Stimulated activated CD4-positive, alpha-beta T cell treated with anti-CD3 and anti-CD28 coated beads, Interleukin-1b, Interleukin-23, amount 100 ng/mL, for 48 hours (primary cell): ENCODE measurements around the gene AP5M1.
A peak's percentile ranks its signal among the peaks of the same experiment; 100 is the strongest.
"Not testable (repeated sequence)": the region's sequence is repeated elsewhere in the genome, so short reads cannot be mapped to it uniquely, and the experiment has no call there.

Source experiments
- DNase-seq: peaks from one replicate; pipeline ENCODE4 v3.0.0-alpha.2; 2020

AP5M1 gene

GRCh38 chr14:57291692-57292647 lies 23.2 kb downstream of the AP5M1 start:
- no peak for DNase-seq

DNA sequence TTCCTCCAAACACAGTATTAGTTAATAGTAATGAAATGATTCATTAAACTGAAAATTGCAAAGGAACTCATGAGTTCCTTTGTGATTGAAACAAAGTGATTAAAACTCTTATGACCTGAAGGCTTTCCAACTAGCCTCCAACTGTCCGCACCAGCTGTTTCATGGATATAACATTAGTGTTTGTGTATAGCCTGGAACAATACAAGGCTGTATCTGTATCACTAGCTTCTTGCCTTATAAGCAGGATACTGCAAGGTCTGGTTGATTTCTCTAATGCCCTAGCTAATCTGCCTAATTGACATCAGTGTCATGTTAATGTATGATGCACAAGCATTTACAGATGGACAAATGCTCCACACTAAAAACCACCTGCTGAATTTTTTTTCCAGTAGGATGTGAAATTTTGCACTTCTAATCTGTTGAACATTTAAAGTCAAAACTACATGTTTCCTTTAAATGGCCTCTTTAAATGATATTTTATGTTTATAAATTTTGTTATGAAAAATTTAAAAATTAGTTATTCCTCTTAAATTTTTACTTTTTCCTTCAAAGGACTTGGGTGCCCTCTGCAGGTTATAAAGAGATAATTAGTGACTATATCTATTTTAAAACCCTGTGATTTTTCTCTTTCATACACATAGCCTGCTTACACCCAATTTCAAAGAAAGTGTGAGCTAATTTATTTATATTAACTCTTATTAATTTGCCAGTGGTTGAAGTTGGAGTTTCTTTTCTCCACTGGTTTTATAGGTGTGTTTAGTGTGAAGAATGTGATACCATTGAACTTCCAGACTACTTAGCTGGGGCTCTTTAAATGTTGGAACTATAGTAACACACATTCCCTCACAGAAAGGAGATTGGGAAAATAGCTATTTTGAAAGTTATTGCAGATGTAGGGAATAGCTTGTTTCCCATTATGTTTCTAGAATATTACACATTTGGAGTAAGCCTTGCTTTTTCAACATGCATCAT lies 25.4 kb downstream of the AP5M1 start:
- no peak for DNase-seq

- no peak for DNase-seq
Measured at GRCh38 chr14:57295239-57295638, 26.5 kb downstream of the AP5M1 start.

- DNase-seq: no peak
Measured at GRCh38 chr14:57297852-57298251, 29.1 kb downstream of the AP5M1 start.

- no peak for DNase-seq
Measured at GRCh38 chr14:57299511-57299910, 30.7 kb downstream of the AP5M1 start.

- no peak for DNase-seq
Measured at GRCh38 chr14:57302883-57303282, 34.1 kb downstream of the AP5M1 start.

DNA sequence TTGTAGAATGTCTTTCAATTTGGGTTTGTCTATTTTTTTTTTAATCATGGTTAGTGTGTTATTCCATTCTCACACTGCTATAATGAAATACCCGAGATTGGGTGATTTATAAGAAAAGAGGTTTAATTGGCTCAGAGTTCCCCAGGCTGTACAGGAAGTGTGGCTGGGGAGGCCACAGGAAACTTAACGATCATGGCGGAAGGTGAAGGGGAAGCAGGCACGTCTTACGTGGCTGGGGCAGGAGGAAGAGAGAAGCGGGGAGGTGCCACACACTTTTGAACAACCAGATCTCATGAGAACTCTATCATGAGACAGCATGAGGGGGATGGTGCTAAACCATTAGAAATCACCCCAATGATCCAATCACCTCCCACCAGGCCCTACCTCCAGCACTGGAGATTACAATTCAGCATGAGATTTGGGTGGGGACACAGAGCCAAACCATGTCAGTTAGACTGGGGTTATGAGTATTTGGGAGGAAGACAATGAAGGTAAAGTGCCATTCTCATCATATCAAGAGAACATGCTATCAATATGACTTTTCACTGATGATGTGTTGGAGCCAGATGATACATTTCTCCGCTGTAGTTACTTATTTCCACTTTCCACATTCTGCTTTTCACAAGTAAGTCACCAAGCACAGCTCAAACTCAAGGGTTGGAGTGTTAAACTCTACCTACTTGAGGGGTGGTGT lies 45.8 kb downstream of the AP5M1 start:
- peak; percentile 15 for DNase-seq

DNA sequence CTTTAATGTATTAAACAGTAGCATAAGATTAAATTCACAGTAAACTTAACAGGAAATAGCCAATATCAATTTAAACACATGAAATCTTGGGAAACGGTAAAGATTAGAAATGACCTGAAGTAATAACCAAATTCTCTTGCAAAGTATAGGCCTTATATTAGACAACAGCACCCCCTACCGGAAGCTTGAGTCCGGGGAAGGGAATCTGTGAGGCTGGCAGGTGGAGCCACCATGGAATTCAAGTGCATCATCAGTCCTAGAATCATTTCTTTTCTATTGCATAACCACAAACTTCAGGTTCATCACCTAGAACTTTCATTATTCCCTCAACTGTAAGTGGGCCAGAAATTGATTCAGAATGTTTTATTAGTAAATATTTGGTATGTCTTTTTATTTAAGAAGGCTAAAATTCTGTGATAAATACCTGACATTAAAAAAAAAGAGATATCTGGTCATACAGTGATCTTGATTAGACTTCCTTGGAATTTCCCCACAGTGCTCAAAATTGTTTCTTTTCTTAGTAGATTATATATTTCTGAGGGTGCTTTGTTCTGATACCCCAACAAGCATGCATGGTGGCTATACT lies 48.6 kb downstream of the AP5M1 start:
- peak; percentile 70 for DNase-seq

- no peak for DNase-seq
Measured at GRCh38 chr14:57319636-57320192, 50.9 kb downstream of the AP5M1 start.

DNA sequence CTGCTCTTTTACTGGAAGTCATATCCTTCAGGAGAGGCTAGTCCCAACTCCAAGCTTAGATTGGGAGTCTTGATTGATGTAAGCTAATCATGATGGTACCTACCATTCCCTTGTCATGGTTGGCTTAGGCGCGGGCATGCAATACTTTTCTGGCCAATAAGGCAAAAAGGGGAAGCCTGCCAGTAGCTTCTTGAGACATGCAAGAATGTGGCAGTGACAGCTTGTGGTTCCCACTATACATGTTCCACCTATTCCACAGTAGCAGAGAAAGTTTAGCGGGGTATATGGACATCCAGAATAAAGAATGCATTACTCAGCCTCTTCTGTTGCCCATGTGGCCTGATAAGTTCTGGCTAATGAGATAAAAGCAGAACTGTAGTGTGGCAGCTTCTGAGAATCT lies 55.0 kb downstream of the AP5M1 start:
- DNase-seq: no peak

DNA sequence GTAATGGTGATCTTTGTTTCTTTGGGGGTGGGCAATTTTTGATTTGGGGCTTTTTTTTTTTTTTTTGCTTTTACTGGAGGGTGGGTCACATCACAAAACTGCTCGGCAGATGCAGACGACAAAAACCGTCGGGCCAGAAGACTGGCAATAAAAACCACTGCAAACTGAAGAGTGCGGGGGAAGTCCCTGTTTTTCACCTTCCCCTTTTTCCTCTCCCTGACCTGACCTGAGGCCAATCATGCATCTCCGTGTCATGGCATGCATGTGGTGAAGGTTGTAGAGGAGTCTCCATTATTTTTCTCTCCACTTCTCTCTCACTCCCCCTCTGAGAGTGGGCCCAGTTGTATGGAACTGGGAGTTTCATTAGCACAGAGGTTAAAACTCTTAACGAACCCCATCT lies 57.5 kb downstream of the AP5M1 start:
- no peak for DNase-seq

GRCh38 chr14:57329833-57330232 lies 61.1 kb downstream of the AP5M1 start:
- DNase-seq: no peak

DNA sequence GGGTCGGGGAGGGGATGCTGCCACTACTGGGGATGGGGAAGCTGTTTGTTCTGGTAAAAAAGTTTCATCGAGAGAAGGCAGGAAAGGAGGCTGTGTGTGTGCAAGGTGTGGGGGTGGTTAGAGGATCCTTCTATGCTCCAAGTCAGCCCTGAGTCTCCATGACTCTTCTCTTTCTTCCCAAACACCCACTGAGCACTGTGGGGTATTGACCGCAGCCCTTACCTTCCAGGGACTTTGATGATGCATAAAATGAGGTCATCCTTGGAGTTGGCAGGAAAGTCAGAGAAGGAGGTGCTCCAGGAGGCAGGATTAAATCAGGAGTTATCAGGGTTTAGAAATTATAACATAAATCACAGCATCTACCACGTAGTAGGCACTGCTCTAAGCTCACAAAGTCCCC lies 63.7 kb downstream of the AP5M1 start:
- DNase-seq: not testable (repeated sequence)

GRCh38 chr14:57333726-57334125 lies 65.0 kb downstream of the AP5M1 start:
- not testable (repeated sequence) for DNase-seq

DNA sequence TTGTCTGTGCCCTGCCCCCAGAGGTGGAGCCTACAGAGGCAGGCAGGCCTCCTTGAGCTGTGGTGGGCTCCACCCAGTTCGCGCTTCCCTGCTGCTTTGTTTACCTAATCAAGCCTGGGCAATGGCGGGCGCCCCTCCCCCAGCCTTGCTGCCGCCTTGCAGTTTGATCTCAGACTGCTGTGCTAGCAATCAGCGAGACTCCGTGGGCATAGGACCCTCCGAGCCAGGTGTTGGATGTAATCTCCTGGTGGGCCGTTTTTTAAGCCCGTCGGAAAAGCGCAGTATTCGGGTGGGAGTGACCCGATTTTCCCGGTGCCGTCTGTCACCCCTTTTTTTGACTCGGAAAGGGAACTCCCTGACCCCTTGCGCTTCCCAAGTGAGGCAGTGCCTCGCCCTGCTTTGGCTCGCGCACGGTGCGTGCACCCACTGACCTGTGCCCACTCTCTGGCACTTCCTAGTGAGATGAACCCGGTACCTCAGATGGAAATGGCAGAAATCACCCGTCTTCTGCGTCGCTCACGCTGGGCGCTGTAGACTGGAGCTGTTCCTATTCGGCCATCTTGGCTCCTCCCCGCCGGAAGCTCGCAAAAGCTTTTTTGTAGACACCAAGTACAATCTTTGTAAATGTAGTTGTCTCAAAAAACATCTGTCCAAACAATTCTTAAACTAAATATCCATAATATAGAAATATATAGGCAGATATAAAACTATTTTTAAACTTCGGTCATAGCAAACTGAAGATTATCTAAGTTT lies 75.0 kb downstream of the AP5M1 start:
- DNase-seq: not testable (repeated sequence)

- no peak for DNase-seq
Measured at GRCh38 chr14:57345106-57345505, 76.3 kb downstream of the AP5M1 start.

DNA sequence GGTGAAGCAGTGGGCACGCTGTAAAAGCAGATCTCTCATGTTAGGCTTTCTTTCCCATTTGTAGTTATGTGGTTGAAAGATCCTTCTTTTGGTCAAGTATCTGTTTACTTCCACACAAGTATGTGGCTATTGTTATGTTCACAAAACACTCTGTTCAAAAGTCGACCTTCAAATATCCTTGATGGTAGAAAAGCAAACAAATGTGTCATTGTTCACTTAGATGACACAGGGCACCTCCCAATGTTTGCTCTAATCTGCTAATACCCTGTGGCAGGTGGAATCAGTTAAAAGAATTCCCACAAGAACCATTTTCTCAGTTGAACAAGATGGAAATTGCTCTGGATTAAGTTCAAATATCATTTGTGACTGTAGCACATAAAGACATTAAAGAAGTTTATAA lies 78.0 kb downstream of the AP5M1 start:
- DNase-seq: no peak
